Ovary (tissue), 9 donors: ENCODE results near the gene MRPL12. TPM values are rescaled to one million over a fixed set of nuclear protein-coding genes. Genes with fewer than 3 reads are reported as not detected.

Experiments used
- DNase-seq, 5 donors: peaks; one replicate each; pipeline ENCODE4 v3.0.0-alpha.2; 2019 to 2020
- H3K27ac ChIP-seq, 2 donors: fragments of 200-600 bp; one replicate each; pipeline versions ENCODE4 v1.5.1 to v1.8.0; 2019 to 2022
- H3K27me3 ChIP-seq: fragments of 200-600 bp; one replicate; pipeline ENCODE4 v1.8.0; 2022
- H3K36me3 ChIP-seq: fragments of 200-600 bp; sonication (generic); one replicate; pipeline ENCODE4 v1.5.1; 2019
- H3K4me1 ChIP-seq: one replicate; pipeline ENCODE4 v1.8.1; 2013; ENCODE audit warnings: mild to moderate bottlenecking, moderate library complexity; ENCODE audit not compliant: insufficient read depth
- H3K4me3 ChIP-seq: fragments of 200-600 bp; sonication (generic); one replicate; pipeline ENCODE4 v1.5.1; 2017
- H3K9me3 ChIP-seq, 2 donors: fragments of 200-600 bp in 1 of 2; sonication (generic) in 1 of 2; one replicate each; pipeline versions ENCODE4 v1.5.1 to v1.8.1; 2013 to 2019; ENCODE audit warnings: mild to moderate bottlenecking in 1 of 2, moderate library complexity in 1 of 2
- EP300 ChIP-seq: sonication (generic); formaldehyde crosslinking; IDR thresholded peaks from one replicate; pipeline ENCODE4 v1.6.1; 2017; ENCODE audit warnings: antibody characterized with exemption
- POLR2A ChIP-seq: fragments of 450-650 bp; IDR thresholded peaks from one replicate; pipeline ENCODE4 v1.6.1; 2017; ENCODE audit warnings: antibody characterized with exemption, mild to moderate bottlenecking, moderate library complexity
- WGBS, 3 donors: extraction: QIAGEN DNeasy Blood & Tissue Kit in 1 of 3; methylation state at CpG; one replicate each; pipeline versions ENCODE4 v1.1.5 to v1.1.7; 2013 to 2017; 5-methylcytosine and 5-hydroxymethylcytosine counted together
- intact Hi-C, 4 donors: fragments of 100-400 bp; cut with DNase I; formaldehyde crosslinking; loops; one replicate each; pipeline versions ENCODE4 v1.11.0 to v1.15.1; 2022 to 2023
- polyA plus RNA-seq, 2 donors: library from polyadenylated mRNA; stranded (reverse); fragments of 200-250 nt in 1 of 2; fragments of 350-450 nt in 1 of 2; fragmentation: Illumina TruSeq in 1 of 2; extraction: RNeasy Lipid Tissue Mini Kit (QIAGEN cat#74804) in 1 of 2; gene quantifications; one replicate each; pipeline ENCODE4 v1.2.3, GENCODE V29; 2013 to 2014
- total RNA-seq, 7 donors: library from RNA; depleted of rRNA in 2 of 7; stranded (reverse); fragments of >200 nt in 2 of 7; fragmentation: NEBNext Ultra II Directional in 3 of 7; extraction: Animal tissue kit (Norgen Biotek cat#: 25700) in 3 of 7; gene quantifications; one replicate each; pipeline versions ENCODE4 v1.1.0 to v1.2.4, GENCODE V29; 2016 to 2023
- TF ChIP-seq, protein P1 (sequence below), 3 donors: fragments of 450-650 bp in 2 of 3; fragments of 200-600 bp in 1 of 3; IDR thresholded peaks; one replicate each; pipeline versions ENCODE4 v1.5.1 to v1.8.0; 2016 to 2022; ENCODE audit warnings: antibody characterized with exemption in 3 of 3, mild to moderate bottlenecking in 1 of 3
- donor health status: DM: no; HTN: no; CAD: no; lungs with moderate emphysema.
- donor health status: DM: no; HTN: no; CAD: no.
- donor health status: Bipolar disorder and iron deficiency.
- donor health status: DM: yes; HTN: yes; CAD: no.
- donor health status: DM: no; HTN: no; CAD: no.
- donor health status: DM: yes; HTN: yes; CAD: no.

MRPL12 gene
- total and polyA plus RNA-seq, 9 donors, result 12.9 to 47.2 (median 36.8) TPM

DNA sequence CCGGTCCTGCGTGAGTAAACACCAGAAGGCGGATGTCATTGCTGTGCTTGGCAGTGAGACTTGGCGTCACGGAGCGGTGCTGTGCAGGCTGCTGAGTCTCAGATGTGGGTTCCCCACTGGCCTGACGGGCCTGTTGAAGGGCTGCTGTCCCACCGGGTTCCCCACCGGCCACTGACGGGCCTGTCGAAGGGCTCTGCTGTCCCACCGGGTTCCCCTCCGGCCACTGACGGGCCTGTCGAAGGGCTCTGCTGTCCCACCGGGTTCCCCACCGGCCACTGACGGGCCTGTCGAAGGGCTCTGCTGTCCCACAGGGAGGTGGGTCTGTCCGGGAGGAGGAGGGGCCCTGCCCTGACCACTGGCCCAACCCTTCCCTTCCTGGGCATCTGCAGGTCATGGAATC, 16.6 kb upstream of the MRPL12 start:
- Histone ChIP-seq H3K27ac (no peak overlapping the region), H3K36me3 (no peaks in the 10 kb centered on the region), H3K4me3 (no peak overlapping the region), H3K9me3 (no peaks in the 10 kb centered on the region), H3K27me3 (no peaks in the 10 kb centered on the region), H3K4me1 (peaks cover 10% of the 10 kb centered on the region)
- TF ChIP-seq EP300 (no peak), POLR2A (no peak)
- TF ChIP-seq, protein P1, sequence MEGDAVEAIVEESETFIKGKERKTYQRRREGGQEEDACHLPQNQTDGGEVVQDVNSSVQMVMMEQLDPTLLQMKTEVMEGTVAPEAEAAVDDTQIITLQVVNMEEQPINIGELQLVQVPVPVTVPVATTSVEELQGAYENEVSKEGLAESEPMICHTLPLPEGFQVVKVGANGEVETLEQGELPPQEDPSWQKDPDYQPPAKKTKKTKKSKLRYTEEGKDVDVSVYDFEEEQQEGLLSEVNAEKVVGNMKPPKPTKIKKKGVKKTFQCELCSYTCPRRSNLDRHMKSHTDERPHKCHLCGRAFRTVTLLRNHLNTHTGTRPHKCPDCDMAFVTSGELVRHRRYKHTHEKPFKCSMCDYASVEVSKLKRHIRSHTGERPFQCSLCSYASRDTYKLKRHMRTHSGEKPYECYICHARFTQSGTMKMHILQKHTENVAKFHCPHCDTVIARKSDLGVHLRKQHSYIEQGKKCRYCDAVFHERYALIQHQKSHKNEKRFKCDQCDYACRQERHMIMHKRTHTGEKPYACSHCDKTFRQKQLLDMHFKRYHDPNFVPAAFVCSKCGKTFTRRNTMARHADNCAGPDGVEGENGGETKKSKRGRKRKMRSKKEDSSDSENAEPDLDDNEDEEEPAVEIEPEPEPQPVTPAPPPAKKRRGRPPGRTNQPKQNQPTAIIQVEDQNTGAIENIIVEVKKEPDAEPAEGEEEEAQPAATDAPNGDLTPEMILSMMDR (IDR thresholded peaks at IDR 0.05), result no peak
- WGBS, 3 donors, result 86 to 91% (median 88%) methylated on average over 19 to 20 of the region's 20 CpGs
- intact Hi-C loops, result no loop called here
- DNase-seq, result no peak

DNA sequence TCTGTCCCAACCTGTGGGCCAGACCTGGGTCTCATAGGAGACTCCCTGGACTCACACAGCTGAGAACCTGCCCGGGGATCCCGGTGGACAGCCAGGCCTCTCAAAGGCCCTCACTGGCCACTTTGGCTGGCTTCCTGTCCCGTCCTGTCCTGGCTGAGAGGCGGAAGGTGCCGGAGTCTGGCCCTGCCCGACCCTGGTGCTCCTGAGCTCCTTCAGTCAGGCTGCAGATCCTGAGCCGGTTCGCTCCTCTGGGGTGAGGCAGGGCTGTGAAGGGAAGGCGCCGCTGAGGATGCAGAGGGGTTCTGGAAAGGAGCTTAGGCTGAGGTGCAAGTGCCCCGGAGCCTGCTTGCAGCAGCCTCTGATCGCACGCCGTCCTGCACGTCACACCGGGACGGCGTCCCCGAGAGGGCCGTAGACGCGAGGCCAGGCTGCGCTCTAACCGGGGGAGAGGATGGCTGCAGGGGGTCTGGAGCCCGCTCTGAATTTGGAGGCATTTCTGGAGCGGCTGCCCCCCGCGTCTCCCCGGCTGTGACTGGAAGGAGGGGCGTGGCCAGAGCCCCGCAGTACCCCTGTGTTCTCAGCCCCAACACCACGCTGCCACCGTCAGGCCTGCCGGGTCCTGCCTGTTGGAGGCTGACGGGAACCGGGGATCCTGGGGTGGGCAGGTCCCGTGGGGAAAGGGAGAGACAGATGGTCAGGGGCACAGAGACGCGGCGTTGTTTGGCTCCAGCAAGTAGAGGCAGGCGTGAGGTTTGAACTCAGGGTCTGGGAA, 15.2 kb upstream of the MRPL12 start:
- Histone ChIP-seq H3K9me3 (no peaks in the 10 kb centered on the region), H3K4me3 (no peak overlapping the region), H3K4me1 (peaks cover 8% of the 10 kb centered on the region), H3K27me3 (no peaks in the 10 kb centered on the region), H3K36me3 (no peaks in the 10 kb centered on the region), H3K27ac (no peak overlapping the region)
- DNase-seq, result no peak
- intact Hi-C loops, result no loop called here
- 88 to 90% (median 90%) methylated on average over 39 to 41 of the region's 41 CpGs for WGBS, 3 donors
- TF ChIP-seq POLR2A (no peak), EP300 (no peak)
- TF ChIP-seq, protein P1 (IDR thresholded peaks at IDR 0.05), result no peak

DNA sequence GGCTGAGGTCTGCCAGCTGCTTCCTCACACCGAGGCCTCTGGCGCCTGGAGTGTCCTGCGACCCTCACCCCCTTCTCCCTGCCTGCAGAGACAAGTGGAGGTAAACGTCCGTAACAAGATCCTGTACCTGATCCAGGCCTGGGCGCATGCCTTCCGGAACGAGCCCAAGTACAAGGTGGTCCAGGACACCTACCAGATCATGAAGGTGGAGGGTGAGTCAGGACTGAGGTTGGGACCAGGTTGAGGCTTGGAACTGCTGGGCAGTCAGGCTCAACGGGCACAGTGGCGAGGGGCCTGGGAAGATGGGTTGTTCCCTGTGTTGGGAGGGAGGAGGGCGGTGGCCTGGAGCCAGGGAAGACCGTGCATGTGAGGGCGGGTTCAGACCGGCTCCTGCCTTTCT, 14.6 kb upstream of the MRPL12 start:
- TF ChIP-seq POLR2A, result no peak
- TF ChIP-seq, protein P1 (IDR thresholded peaks at IDR 0.05), result no peak
- TF ChIP-seq EP300, result no peak
- Histone ChIP-seq H3K27ac (no peak overlapping the region), H3K9me3 (no peaks in the 10 kb centered on the region), H3K4me3 (no peak overlapping the region), H3K4me1 (peaks cover 8% of the 10 kb centered on the region), H3K27me3 (no peaks in the 10 kb centered on the region), H3K36me3 (no peaks in the 10 kb centered on the region)
- DNase-seq, result no peak
- intact Hi-C loops, result no loop called here
- 80 to 88% (median 83%) methylated on average over 14 of the region's 14 CpGs for WGBS, 3 donors

DNA sequence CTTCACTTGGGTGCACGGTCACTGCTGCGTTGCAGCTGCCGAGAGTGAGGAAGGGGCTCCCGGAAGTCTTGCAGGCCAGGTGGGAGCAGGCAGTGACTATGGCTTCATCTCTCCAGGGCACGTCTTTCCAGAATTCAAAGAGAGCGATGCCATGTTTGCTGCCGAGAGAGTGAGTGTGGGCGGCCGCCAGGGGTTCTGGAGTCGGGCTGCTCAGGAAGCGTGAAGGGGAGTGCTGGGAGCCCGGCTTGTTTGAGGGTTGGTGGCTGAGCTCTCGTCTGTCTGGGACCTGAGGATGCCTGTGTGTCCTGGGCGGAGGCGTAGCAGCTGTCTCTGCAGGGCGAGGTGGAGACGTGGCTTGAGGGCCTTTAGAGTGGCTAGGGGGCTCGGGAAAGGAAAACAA, 13.1 kb upstream of the MRPL12 start:
- Histone ChIP-seq H3K4me3 (no peak overlapping the region), H3K27ac (no peak overlapping the region), H3K4me1 (peaks cover 1% of the 10 kb centered on the region), H3K36me3 (no peaks in the 10 kb centered on the region), H3K9me3 (no peaks in the 10 kb centered on the region), H3K27me3 (no peaks in the 10 kb centered on the region)
- no peak for DNase-seq
- intact Hi-C loops, result no loop called here
- TF ChIP-seq, protein P1 (IDR thresholded peaks at IDR 0.05), result no peak
- no peak for TF ChIP-seq EP300
- no peak for TF ChIP-seq POLR2A
- 86 to 90% (median 88%) methylated on average over 18 of the region's 18 CpGs for WGBS, 3 donors
